GM12878 (cell line): ENCODE measurements around the gene GALNT17. TPM values are rescaled to one million over a fixed set of nuclear protein-coding genes. Genes with fewer than 3 reads are reported as not detected.

Source experiments
- ATAC-seq: fragments of 200-7000 bp; cut with Tn5 transposase; 3 replicates; pipeline ENCODE4 v1.9.1; 2020; ENCODE audit warnings: mild to moderate bottlenecking, moderate library complexity
- BruUV-seq: library from RNA; stranded (reverse); fragments of 400-500 nt; replicated peaks from 2 replicates; lab custom pipeline; 2021; lab: Mats Ljungman, UMichigan
- CTCF ChIA-PET: fragments of 300-600 bp; sonication (Branson Sonifier 250); formaldehyde crosslinking; extraction: SDS; loops from one replicate; lab custom pipeline; 2021; ENCODE audit warnings: inconsistent platforms; lab: Yijun Ruan, JAX
- POLR2A ChIA-PET: fragments of 350-600 bp; formaldehyde crosslinking; extraction: SDS; loops from one replicate; lab custom pipeline; 2021; ENCODE audit warnings: inconsistent platforms; lab: Charles Lee
- RAD21 ChIA-PET: fragments of 300-600 bp; sonication (Branson Sonifier 250); formaldehyde crosslinking; loops from one replicate; lab custom pipeline; 2023; ENCODE audit warnings: antibody characterized with exemption; ENCODE audit not compliant: unreplicated experiment; lab: Charles Lee
- SMC1A ChIA-PET: fragments of 300-600 bp; sonication (Branson Sonifier 250); formaldehyde crosslinking; loops from one replicate; lab custom pipeline; 2023; ENCODE audit not compliant: unreplicated experiment, uncharacterized antibody; lab: Charles Lee
- DNase-seq: peaks from one replicate; pipeline ENCODE4 v3.0.0-alpha.2; 2011; ENCODE audit warnings: low read depth, low spot score
- FAIRE-seq: peaks from 3 replicates; lab custom pipeline; 2011; peaks lifted over from hg19 to GRCh38; lab: Jason Lieb, UNC
- H2AFZ ChIP-seq: 2 replicates; pipeline ENCODE4 v1.6.0; 2011; ENCODE audit warnings: low read depth, low read length, control low read depth; ENCODE audit not compliant: control insufficient read depth
- H3K27ac ChIP-seq: 2 replicates; pipeline ENCODE4 v1.5.1; 2011; ENCODE audit warnings: control low read depth; ENCODE audit not compliant: control insufficient read depth, insufficient read depth
- H3K27me3 ChIP-seq, 2 experiments: replicated peaks in 1 of 2; 2 replicates each; pipeline versions ENCODE4 v1.6.0 to v1.6.1; 2011; ENCODE audit warnings: low read length in 1 of 2; ENCODE audit not compliant: control insufficient read depth in 2 of 2, insufficient read depth in 2 of 2
- H3K36me3 ChIP-seq, 2 experiments: 2 replicates each; pipeline ENCODE4 v1.5.1; 2011; ENCODE audit warnings: low read length in 1 of 2; ENCODE audit not compliant: control insufficient read depth in 2 of 2, insufficient read depth in 2 of 2
- H3K4me1 ChIP-seq: 2 replicates; pipeline ENCODE4 v1.6.1; 2011; ENCODE audit warnings: mild to moderate bottlenecking, low read length, moderate library complexity, mixed read lengths; ENCODE audit not compliant: control insufficient read depth, insufficient read depth
- H3K4me2 ChIP-seq: 2 replicates; pipeline ENCODE4 v1.6.0; 2011; ENCODE audit warnings: control low read depth; ENCODE audit not compliant: control insufficient read depth, insufficient read depth
- H3K4me3 ChIP-seq: fragments of 200-600 bp; sonication (generic); 2 replicates; pipeline ENCODE4 v1.5.1; 2016
- H3K79me2 ChIP-seq: 2 replicates; pipeline ENCODE4 v1.6.0; 2011; ENCODE audit warnings: low read length; ENCODE audit not compliant: control insufficient read depth, insufficient read depth
- H3K9ac ChIP-seq: 2 replicates; pipeline ENCODE4 v1.8.0; 2011; ENCODE audit warnings: low read length, control low read depth, mixed read lengths; ENCODE audit not compliant: control insufficient read depth, insufficient read depth
- H3K9me3 ChIP-seq: replicated peaks from 3 replicates; pipeline ENCODE4 v1.5.1; 2011; ENCODE audit warnings: mild to moderate bottlenecking, low read length; ENCODE audit not compliant: control insufficient read depth, insufficient read depth
- H4K20me1 ChIP-seq: 2 replicates; pipeline ENCODE4 v1.6.0; 2011; ENCODE audit not compliant: control insufficient read depth, insufficient read depth
- BMI1 ChIP-seq: fragments of 450-650 bp; IDR thresholded peaks from 2 replicates; pipeline ENCODE4 v1.6.1; 2016; ENCODE audit warnings: mild to moderate bottlenecking, moderate library complexity, borderline replicate concordance
- CTCF ChIP-seq, 3 experiments: IDR thresholded peaks in 2 of 3; conservative IDR thresholded peaks in 1 of 3; 2 replicates each; pipeline ENCODE4 v1.5.1; 2011; ENCODE audit warnings: low read depth in 3 of 3, low read length in 3 of 3, mild to moderate bottlenecking in 3 of 3, control low read depth in 2 of 3, moderate library complexity in 2 of 3, inconsistent platforms in 1 of 3, mixed read lengths in 1 of 3; ENCODE audit not compliant: control insufficient read depth in 2 of 3, insufficient read depth in 1 of 3; ENCODE audit errors: extremely low read depth in 1 of 3
- DPF2 ChIP-seq: fragments of 450-650 bp; IDR thresholded peaks from 2 replicates; pipeline ENCODE4 v1.6.1; 2017; ENCODE audit warnings: mild to moderate bottlenecking
- HCFC1 ChIP-seq: fragments of 150-350 bp; IDR thresholded peaks from 2 replicates; pipeline ENCODE4 v1.6.1; 2014; ENCODE audit warnings: low read length
- HDGF ChIP-seq: fragments of 450-650 bp; IDR thresholded peaks from 2 replicates; pipeline ENCODE4 v1.6.1; 2016; ENCODE audit warnings: antibody characterized with exemption
- JUNB ChIP-seq: IDR thresholded peaks from 2 replicates; pipeline ENCODE4 v1.6.1; 2016; ENCODE audit warnings: antibody characterized with exemption, mild to moderate bottlenecking
- PRDM15 ChIP-seq: fragments of 450-650 bp; formaldehyde crosslinking; IDR thresholded peaks from 2 replicates; pipeline ENCODE4 v1.4.0; 2020; ENCODE audit warnings: mild to moderate bottlenecking, moderate library complexity
- RB1 ChIP-seq: fragments of 450-650 bp; formaldehyde crosslinking; IDR thresholded peaks from 2 replicates; pipeline ENCODE4 v1.6.1; 2017; ENCODE audit warnings: mild to moderate bottlenecking, borderline replicate concordance
- STAT3 ChIP-seq: IDR thresholded peaks from 2 replicates; pipeline ENCODE4 v1.6.1; 2011; ENCODE audit warnings: low read depth, low read length, improper control_type of control experiment
- WGBS: methylation state at CpG from one replicate; pipeline ENCODE4 v1.1.6; 2016; ENCODE audit warnings: low lambda C conversion rate; ENCODE audit not compliant: insufficient replicate concordance, insufficient coverage; ENCODE audit errors: missing lambda C conversion rate; 5-methylcytosine and 5-hydroxymethylcytosine counted together
- in situ Hi-C: fragments of 300-500 bp; cut with MboI; formaldehyde crosslinking; loops from 9 replicates; pipeline ENCODE4 v1.14.3; 2018; ENCODE audit warnings: mixed read lengths
- intact Hi-C: fragments of 100-400 bp; cut with micrococcal nuclease; formaldehyde crosslinking; loops from one replicate; pipeline ENCODE4 v1.14.2; 2022; ENCODE audit not compliant: unreplicated experiment
- polyA plus RNA-seq, 11 experiments: library from polyadenylated mRNA; depleted of rRNA in 4 of 11; unstranded in 6 of 11; stranded (reverse) in 5 of 11; fragments of >200 nt; fragmentation: Nextera tagmentation in 4 of 11; fragmentation: Illumina TruSeq in 1 of 11; extraction: Ambion mirVana in 4 of 11; extraction: Trizol in 1 of 11; gene quantifications; 1 replicate in 1 of 11; 2 replicates in 10 of 11; pipeline versions ENCODE4 v1.2.1 to v1.2.3, GENCODE V29; 2011 to 2016; ENCODE audit warnings: inconsistent platforms in 2 of 11, missing spikeins in 2 of 11, low read depth in 1 of 11
- total RNA-seq, 4 experiments: library from RNA; depleted of rRNA in 3 of 4; stranded (reverse); fragments of >200 nt in 3 of 4; fragmentation: Illumina TruSeq in 1 of 4; extraction: Trizol in 1 of 4; gene quantifications; 2 replicates each; pipeline versions ENCODE4 v1.2.1 to v1.2.3, GENCODE V29; 2013 to 2021

GALNT17 gene
- total and polyA plus RNA-seq, 10 of the 15 experiments (the other 5 are each of a cell fraction or from before 2014, with no cell fraction given) = 0.12 to 0.15 TPM; not detected in 8

GRCh38 chr7:71245038-71245437 is 113.1 kb downstream of the GALNT17 start:
- Histone ChIP-seq H3K4me1 (no peaks in the 10 kb centered on the region), H3K79me2 (no peaks in the 10 kb centered on the region), H3K4me3 (no peak overlapping the region), H3K27ac (no peak overlapping the region), H3K27me3 (no peaks in the 10 kb centered on the region), H2AFZ (no peak overlapping the region), H4K20me1 (no peaks in the 10 kb centered on the region), H3K36me3 (no peaks in the 10 kb centered on the region), H3K4me2 (no peak overlapping the region), H3K9ac (no peak overlapping the region), H3K9me3 (no peaks in the 10 kb centered on the region; the same call in 2 of the 3 replicates)
- in situ Hi-C loops (no loop called here), intact Hi-C loops (no loop called here)
- ChIA-PET SMC1A (no interaction called here), POLR2A (no interaction called here), RAD21 (interaction anchor here (0.6 kb wide), 1 partner anchor 235 kb away, joined by 6 read pairs; no protein-coding TSS in a partner anchor), CTCF (no interaction called here)
- no peak for DNase-seq
- TF ChIP-seq RB1 = no peak
- no peak for TF ChIP-seq BMI1
- no peak for FAIRE-seq
- 18% methylated on average over 7 of the region's 7 CpGs for WGBS
- no TSS peak for BruUV-seq
- no peak for ATAC-seq

GRCh38 chr7:71251706-71252105 is 119.8 kb downstream of the GALNT17 start:
- no peaks in the 10 kb centered on the region for H4K20me1 ChIP-seq
- H3K36me3 ChIP-seq = no peaks in the 10 kb centered on the region
- DNase-seq = no peak
- ATAC-seq = no peak
- no peaks in the 10 kb centered on the region for H3K79me2 ChIP-seq
- 32% methylated on average over 6 of the region's 6 CpGs for WGBS
- RAD21 ChIA-PET = no interaction called here
- H3K27ac ChIP-seq = no peak overlapping the region
- CTCF ChIA-PET = no interaction called here
- no peaks in the 10 kb centered on the region for H3K4me1 ChIP-seq
- BruUV-seq = no TSS peak
- FAIRE-seq = no peak
- no peak overlapping the region for H2AFZ ChIP-seq
- no peak overlapping the region for H3K9ac ChIP-seq
- in situ Hi-C loops (no loop called here), intact Hi-C loops (no loop called here)
- no peaks in the 10 kb centered on the region for H3K27me3 ChIP-seq
- no peaks in the 10 kb centered on the region; the same call in 2 of the 3 replicates for H3K9me3 ChIP-seq
- H3K4me2 ChIP-seq = no peak overlapping the region
- SMC1A ChIA-PET = no interaction called here
- POLR2A ChIA-PET = no interaction called here
- H3K4me3 ChIP-seq = no peak overlapping the region
- TF ChIP-seq STAT3 = no peak
- TF ChIP-seq HDGF = no peak
- TF ChIP-seq JUNB = no peak
- TF ChIP-seq HCFC1 = no peak
- no peak for TF ChIP-seq DPF2
- TF ChIP-seq PRDM15 (CRISPR knock-in tag) = no peak
- no peak for TF ChIP-seq CTCF (IDR thresholded peaks at IDR 0.05 in 2 of 3, conservative IDR thresholded peaks at IDR 0.05 in 1 of 3; ENCODE audit: control insufficient read depth in 2 of 3, extremely low read depth in 1 of 3, insufficient read depth in 1 of 3, low read depth in 3 of 3, low read length in 3 of 3)
